ENCODE results near the gene KANSL3.

Gene KANSL3

DNA sequence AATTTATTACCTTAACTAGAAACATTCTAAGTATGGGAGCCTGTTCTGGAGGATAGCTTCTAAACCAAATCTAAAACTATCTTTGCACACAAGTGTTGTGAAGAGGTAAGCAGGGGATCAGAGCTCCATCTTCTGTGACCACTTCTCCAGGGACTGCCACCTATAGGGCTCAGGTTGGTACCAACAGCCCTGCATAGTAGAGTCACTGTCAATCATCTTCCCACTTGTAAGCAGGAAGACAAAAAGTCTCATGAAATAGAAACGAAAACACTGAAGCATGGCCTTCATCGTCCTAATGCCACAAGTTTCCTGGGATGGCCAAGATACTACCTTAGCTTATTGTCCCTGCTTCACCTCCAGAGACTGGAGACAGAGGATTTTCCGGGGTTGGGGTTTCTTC lies 43.8 kb downstream of the KANSL3 start:
- TF ChIP-seq, protein P1, sequence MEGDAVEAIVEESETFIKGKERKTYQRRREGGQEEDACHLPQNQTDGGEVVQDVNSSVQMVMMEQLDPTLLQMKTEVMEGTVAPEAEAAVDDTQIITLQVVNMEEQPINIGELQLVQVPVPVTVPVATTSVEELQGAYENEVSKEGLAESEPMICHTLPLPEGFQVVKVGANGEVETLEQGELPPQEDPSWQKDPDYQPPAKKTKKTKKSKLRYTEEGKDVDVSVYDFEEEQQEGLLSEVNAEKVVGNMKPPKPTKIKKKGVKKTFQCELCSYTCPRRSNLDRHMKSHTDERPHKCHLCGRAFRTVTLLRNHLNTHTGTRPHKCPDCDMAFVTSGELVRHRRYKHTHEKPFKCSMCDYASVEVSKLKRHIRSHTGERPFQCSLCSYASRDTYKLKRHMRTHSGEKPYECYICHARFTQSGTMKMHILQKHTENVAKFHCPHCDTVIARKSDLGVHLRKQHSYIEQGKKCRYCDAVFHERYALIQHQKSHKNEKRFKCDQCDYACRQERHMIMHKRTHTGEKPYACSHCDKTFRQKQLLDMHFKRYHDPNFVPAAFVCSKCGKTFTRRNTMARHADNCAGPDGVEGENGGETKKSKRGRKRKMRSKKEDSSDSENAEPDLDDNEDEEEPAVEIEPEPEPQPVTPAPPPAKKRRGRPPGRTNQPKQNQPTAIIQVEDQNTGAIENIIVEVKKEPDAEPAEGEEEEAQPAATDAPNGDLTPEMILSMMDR (IDR thresholded peaks at IDR 0.05; ENCODE audit: low read depth, low read length, missing control alignments), result no peak
- no peak for DNase-seq (ENCODE audit: low read depth)
- no peak overlapping the region for H3K4me3 ChIP-seq (ENCODE audit: low read depth, low read length)

GRCh38 chr2:96591494-96591893 lies 46.6 kb downstream of the KANSL3 start:
- H3K4me3 ChIP-seq (ENCODE audit: low read depth, low read length), result no peak overlapping the region
- TF ChIP-seq, protein P1 (IDR thresholded peaks at IDR 0.05; ENCODE audit: low read depth, low read length, missing control alignments), result no peak
- DNase-seq (ENCODE audit: low read depth), result no peak

DNA sequence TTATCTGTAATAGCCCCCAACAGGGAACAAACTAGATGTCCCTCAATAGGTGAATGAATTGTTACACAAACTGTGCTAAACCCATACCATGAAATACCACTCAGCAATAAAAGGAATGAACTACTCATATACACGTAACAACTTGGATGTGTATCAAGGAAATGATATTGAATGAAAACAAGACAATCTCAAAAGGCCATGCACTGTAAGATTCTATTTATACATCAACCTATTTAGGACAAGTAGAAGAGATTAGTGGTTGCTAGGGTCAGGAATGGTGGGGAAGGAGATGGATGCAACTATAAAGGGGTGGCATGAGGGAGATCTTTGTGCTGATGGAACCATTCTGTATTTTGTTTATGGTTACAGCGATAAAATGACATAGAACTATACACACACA lies 47.1 kb downstream of the KANSL3 start:
- TF ChIP-seq, protein P1 (IDR thresholded peaks at IDR 0.05; ENCODE audit: low read depth, low read length, missing control alignments), result no peak
- DNase-seq (ENCODE audit: low read depth), result no peak
- no peak overlapping the region for H3K4me3 ChIP-seq (ENCODE audit: low read depth, low read length)

DNA sequence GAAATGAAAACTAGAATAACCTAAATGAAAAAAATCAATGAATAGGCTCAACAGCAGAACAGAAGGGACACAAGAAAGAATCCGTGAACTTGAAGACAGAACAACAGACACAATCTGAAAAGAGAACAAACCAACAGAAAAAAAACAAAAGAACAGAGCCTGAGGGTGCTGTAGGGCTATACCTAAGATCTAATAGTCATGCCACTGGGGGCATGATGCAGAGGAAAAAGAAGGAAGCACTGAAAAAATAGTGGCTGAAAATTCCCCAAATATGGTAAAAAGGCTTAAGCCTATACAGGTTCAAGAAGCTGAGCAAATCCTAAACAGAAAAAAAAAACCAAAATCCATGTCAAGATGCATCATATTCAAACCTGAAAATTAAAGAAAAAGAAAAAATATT lies 50.3 kb downstream of the KANSL3 start:
- H3K4me3 ChIP-seq (ENCODE audit: low read depth, low read length), result no peak overlapping the region
- TF ChIP-seq, protein P1 (IDR thresholded peaks at IDR 0.05; ENCODE audit: low read depth, low read length, missing control alignments), result no peak
- no peak for DNase-seq (ENCODE audit: low read depth)

GRCh38 chr2:96584017-96584416 lies 54.1 kb downstream of the KANSL3 start:
- TF ChIP-seq, protein P1 (IDR thresholded peaks at IDR 0.05; ENCODE audit: low read depth, low read length, missing control alignments), result no peak
- no peak overlapping the region for H3K4me3 ChIP-seq (ENCODE audit: low read depth, low read length)
- no peak for DNase-seq (ENCODE audit: low read depth)

DNA sequence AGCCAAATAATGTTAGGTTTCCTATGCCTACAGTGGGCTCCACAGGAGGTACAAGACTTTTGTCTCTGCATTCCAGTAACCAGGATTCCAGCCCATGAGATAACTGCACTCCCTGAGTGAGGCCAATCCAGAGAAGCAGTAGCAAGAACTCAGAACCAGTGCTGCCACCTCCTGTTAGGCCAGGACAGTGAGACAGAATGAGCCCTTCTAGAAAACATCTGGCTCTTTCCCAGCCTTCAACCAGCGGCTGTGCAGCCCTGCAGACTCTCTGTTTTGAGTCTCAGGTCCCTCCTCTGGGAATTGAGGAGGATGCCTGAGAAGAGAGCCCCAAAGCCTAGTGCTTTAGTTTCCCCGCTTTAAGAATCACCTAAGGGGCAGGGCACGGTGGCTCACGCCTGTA lies 57.3 kb downstream of the KANSL3 start:
- no peak overlapping the region for H3K4me3 ChIP-seq (ENCODE audit: low read depth, low read length)
- no peak for DNase-seq (ENCODE audit: low read depth)
- TF ChIP-seq, protein P1 (IDR thresholded peaks at IDR 0.05; ENCODE audit: low read depth, low read length, missing control alignments), result peak; percentile 33

DNA sequence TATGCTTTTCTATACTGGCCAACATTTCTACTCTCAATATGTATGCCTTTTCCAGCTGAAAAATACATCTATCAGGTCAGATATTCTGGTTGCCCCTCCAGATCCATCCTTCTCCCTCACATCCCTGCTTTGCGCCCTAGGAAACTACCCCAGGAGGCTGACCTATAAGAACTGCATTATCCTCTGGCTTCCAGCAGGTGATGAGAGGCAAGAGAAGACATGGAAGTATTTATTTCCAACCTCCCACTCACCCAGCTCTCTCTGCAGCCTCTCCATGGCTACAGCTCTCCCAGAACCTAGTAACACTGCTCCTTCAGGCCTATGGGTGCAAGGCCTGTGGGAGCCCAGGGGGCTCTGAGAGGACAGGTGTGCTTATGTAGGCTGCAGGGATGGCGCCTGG lies 58.7 kb downstream of the KANSL3 start:
- TF ChIP-seq, protein P1 (IDR thresholded peaks at IDR 0.05; ENCODE audit: low read depth, low read length, missing control alignments), result no peak
- no peak for DNase-seq (ENCODE audit: low read depth)
- no peak overlapping the region for H3K4me3 ChIP-seq (ENCODE audit: low read depth, low read length)
